Right lobe of liver (tissue), 6 donors: ENCODE measurements around the gene UQCRHL. TPM values are rescaled to one million over a fixed set of nuclear protein-coding genes. Genes with fewer than 3 reads are reported as not detected.

Experiments used
- ATAC-seq, 4 donors: fragments of 200-7000 bp; cut with Tn5 transposase; one replicate each; pipeline ENCODE4 v1.9.1; 2020; ENCODE audit warnings: mild to moderate bottlenecking in 4 of 4, moderate library complexity in 4 of 4
- DNase-seq, 3 donors: peaks; one replicate each; pipeline ENCODE4 v3.0.0-alpha.2; 2020
- H3K27ac ChIP-seq, 3 donors: fragments of 200-600 bp; one replicate each; pipeline ENCODE4 v1.8.0; 2022
- H3K27me3 ChIP-seq, 2 donors: fragments of 200-600 bp; one replicate each; pipeline ENCODE4 v1.8.0; 2022
- H3K36me3 ChIP-seq, 4 donors: fragments of 200-600 bp; sonication (generic) in 1 of 4; one replicate each; pipeline versions ENCODE4 v1.5.1 to v1.8.0; 2017 to 2022; ENCODE audit warnings: control low read depth in 1 of 4
- H3K4me1 ChIP-seq, 4 donors: fragments of 200-600 bp; sonication (generic) in 1 of 4; one replicate each; pipeline versions ENCODE4 v1.5.1 to v1.8.0; 2017 to 2022; ENCODE audit warnings: control low read depth in 1 of 4
- H3K4me3 ChIP-seq, 3 donors: fragments of 200-600 bp; one replicate each; pipeline ENCODE4 v1.8.0; 2022
- H3K9me3 ChIP-seq, 4 donors: fragments of 200-600 bp; sonication (generic) in 1 of 4; one replicate each; pipeline versions ENCODE4 v1.5.1 to v1.8.0; 2017 to 2022; ENCODE audit warnings: control low read depth in 1 of 4
- POLR2A ChIP-seq: fragments of 450-650 bp; IDR thresholded peaks from one replicate; pipeline ENCODE4 v1.6.1; 2017; ENCODE audit warnings: antibody characterized with exemption, mild to moderate bottlenecking
- WGBS: methylation state at CpG from one replicate; pipeline ENCODE4 v1.1.6; 2018; ENCODE audit warnings: low coverage, low lambda C conversion rate; ENCODE audit not compliant: insufficient coverage; ENCODE audit errors: missing lambda C conversion rate; 5-methylcytosine and 5-hydroxymethylcytosine counted together
- intact Hi-C, 2 donors: fragments of 100-400 bp; cut with DNase I; formaldehyde crosslinking; loops; one replicate each; pipeline versions ENCODE4 v1.11.2 to v1.14.1; 2022
- total RNA-seq, 6 experiments: library from RNA; depleted of rRNA in 2 of 6; stranded (reverse); fragments of >200 nt in 2 of 6; fragmentation: NEBNext Ultra II Directional in 3 of 6; extraction: Animal tissue kit (Norgen Biotek cat#: 25700) in 3 of 6; gene quantifications; one replicate each; pipeline versions ENCODE4 v1.1.0 to v1.2.4, GENCODE V29; 2016 to 2023
- TF ChIP-seq, protein P1 (sequence below), 4 donors: fragments of 200-600 bp in 3 of 4; fragments of 450-650 bp in 1 of 4; IDR thresholded peaks; one replicate each; pipeline versions ENCODE4 v1.5.1 to v1.8.0; 2016 to 2022; ENCODE audit warnings: antibody characterized with exemption in 4 of 4, mild to moderate bottlenecking in 2 of 4
- donor health status: DM: no; HTN: yes; CAD: no.
- donor health status: DM: no; HTN: no; CAD: no.
- donor health status: DM: no; HTN: no; CAD: no.
- donor health status: DM: no; HTN: yes; CAD: no.
- donor health status: DM: no; HTN: yes; CAD: no.

The UQCRHL gene
- total RNA-seq, 6 experiments from 2014 or later = 0.42 to 1.1 (median 0.51) TPM

DNA sequence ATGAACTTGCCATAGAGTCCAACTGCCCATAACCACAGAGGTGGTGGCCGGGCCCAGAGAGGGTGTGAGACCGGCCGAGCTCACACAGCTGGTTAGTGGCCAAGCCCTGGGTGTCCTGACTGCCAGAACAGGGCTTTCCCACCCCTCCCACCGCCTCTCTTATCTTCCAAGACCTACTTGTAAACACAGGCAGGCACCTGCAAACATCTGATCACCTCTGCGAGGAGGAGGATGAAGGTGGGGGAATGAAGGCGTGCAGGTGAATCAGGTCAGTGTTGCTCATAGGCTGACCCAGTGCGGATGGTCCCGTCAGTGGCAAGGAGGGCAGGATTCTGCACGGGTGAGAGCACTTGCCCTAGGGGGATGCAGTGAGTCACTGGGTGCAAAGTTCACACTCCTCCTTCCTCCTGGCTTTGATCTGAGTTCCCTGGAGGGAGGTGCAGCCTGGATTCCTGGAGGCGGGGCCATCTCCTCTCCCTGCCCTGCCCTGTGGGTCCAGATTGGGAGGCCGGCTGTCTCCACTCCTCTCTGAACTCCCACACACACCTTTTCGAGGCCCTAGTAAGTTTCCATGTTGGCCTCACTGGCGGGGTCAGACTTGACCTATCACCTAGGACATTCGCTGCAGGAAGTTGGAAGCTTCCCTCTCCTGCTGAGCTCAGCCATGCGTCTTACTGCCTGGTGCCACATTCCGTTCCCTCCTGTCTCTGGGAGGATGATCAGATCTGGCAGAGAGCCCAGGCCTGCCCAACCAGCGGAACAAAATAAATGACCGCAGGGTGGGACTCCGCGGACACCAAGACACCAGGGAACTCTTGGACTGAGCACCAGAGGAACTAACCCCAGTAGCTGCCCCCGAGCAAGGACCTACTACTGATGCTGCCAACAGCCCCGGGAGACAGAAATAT, 7.3 kb downstream of the UQCRHL start:
- 18% methylated on average over 9 of the region's 22 CpGs for WGBS
- intact Hi-C loops = no loop called here

DNA sequence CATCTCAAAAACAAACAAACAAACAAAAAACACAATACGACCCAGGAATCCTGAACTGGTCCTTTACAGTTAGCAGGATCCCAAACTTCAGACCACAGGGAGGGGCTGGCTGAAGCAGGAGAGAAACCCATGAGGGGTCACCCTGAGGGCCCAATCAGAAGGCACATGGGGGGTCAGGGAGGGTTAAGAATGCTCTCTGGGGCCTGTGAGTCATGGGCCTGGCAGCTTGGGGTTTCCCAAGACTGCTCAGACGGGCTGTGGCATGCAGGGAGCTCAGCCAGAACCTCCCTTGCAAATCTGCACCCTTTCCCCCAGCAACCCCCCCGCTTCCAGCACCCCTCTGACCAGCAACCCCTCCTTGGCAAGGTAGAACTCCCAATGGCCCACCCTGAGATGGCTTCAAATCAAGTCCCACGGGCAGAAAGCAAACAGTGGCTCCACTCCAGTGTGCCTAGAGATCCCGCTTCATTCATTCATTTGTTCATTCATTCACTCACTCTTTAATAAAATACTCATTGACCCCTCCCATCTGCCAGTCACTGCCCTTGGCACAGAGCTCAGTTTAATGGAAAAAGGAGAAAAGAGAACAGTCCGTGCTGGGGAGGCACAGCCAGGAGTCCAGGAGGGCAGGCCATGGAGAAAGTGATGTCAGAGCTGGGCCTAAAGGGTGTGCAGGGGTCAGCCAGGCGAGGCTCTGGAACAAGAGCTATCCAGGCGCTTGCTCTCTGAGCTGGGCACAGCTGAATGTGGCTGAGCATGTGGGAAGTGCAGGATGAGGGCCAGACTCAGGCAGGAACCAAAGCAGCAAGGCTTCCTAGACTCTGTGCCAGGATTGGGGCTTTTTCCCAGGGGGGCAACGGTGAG, 8.2 kb downstream of the UQCRHL start:
- intact Hi-C loops = no loop called here
- H3K36me3 ChIP-seq = no peaks in the 10 kb centered on the region
- DNase-seq = peak; percentile 70 to 94 (median 92)
- peak overlapping the region in 1 of 3 donors; percentile 37 for H3K4me3 ChIP-seq
- 23% methylated on average over 7 of the region's 9 CpGs for whole genome bisulfite sequencing
- H3K27ac ChIP-seq = peak overlapping the region; percentile 59 to 88 (median 62)
- H3K9me3 ChIP-seq = no peaks in the 10 kb centered on the region
- peak; percentile 58 for TF ChIP-seq POLR2A
- TF ChIP-seq, protein P1, sequence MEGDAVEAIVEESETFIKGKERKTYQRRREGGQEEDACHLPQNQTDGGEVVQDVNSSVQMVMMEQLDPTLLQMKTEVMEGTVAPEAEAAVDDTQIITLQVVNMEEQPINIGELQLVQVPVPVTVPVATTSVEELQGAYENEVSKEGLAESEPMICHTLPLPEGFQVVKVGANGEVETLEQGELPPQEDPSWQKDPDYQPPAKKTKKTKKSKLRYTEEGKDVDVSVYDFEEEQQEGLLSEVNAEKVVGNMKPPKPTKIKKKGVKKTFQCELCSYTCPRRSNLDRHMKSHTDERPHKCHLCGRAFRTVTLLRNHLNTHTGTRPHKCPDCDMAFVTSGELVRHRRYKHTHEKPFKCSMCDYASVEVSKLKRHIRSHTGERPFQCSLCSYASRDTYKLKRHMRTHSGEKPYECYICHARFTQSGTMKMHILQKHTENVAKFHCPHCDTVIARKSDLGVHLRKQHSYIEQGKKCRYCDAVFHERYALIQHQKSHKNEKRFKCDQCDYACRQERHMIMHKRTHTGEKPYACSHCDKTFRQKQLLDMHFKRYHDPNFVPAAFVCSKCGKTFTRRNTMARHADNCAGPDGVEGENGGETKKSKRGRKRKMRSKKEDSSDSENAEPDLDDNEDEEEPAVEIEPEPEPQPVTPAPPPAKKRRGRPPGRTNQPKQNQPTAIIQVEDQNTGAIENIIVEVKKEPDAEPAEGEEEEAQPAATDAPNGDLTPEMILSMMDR (IDR thresholded peaks at IDR 0.05) = no peak
- peak; percentile 75 to 87 (median 86) for ATAC-seq
- H3K27me3 ChIP-seq = no peaks in the 10 kb centered on the region
- peaks cover 0 to 39% (median 5%) of the 10 kb centered on the region in 4 donors for H3K4me1 ChIP-seq

More for the DNA sequence above, 7.3 kb downstream of the UQCRHL start:
- no peaks in the 10 kb centered on the region for H3K9me3 ChIP-seq
- H3K4me1 ChIP-seq = peaks cover 0 to 39% (median 5%) of the 10 kb centered on the region in 4 donors
- H3K36me3 ChIP-seq = no peaks in the 10 kb centered on the region
- TF ChIP-seq, protein P1 (IDR thresholded peaks at IDR 0.05) = no peak
- TF ChIP-seq POLR2A = peak; percentile 14
- peak overlapping the region; percentile 59 to 88 (median 62) for H3K27ac ChIP-seq
- ATAC-seq (peak; percentile 76 to 83 (median 77)), DNase-seq (peak; percentile 78 to 86 (median 85))
- H3K27me3 ChIP-seq = no peaks in the 10 kb centered on the region
- peak overlapping the region in 1 of 3 donors; percentile 37 for H3K4me3 ChIP-seq

DNA sequence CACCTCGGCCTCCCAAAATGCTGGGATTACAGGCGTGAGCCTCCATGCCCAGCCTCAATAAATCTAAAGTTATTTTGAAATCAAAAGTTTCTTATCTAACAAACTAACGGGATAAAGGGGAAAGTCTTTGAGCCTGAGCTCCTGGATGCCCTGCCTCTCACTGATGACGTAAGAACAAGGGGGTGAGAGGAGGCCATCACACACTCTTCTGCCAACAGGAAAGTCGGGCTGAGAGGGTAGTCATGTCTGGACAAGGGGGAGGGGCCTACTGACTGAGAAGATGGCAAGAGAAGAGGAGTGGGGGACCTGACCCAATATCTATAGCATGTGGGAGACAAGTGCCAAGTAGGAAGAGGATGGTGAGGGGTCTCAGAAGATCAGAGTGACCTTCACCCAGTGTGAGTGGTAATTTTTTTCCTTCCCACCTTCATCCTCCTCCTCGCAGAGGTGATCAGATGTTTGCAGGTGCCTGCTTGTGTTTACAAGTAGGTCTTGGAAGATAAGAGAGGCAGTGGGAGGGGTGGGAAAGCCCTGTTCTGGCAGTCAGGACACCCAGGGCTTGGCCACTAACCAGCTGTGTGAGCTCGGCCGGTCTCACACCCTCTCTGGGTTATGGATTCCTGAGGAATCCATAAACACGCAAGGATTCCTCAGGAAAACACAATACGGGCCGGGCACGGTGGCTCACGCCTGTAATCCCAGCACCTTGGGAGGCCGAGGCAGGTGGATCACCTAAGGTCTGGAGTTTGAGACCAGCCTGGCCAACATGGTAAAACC, 9.6 kb downstream of the UQCRHL start:
- no peaks in the 10 kb centered on the region for H3K9me3 ChIP-seq
- ATAC-seq = peak in 1 of 4 donors; percentile 13
- intact Hi-C loops = no loop called here
- TF ChIP-seq POLR2A = no peak
- no peak overlapping the region for H3K4me3 ChIP-seq
- no peak for DNase-seq
- H3K27ac ChIP-seq = peak overlapping the region in 1 of 3 donors; percentile 33
- H3K27me3 ChIP-seq = no peaks in the 10 kb centered on the region
- 64% methylated on average over 7 of the region's 14 CpGs for WGBS
- no peaks in the 10 kb centered on the region for H3K36me3 ChIP-seq
- H3K4me1 ChIP-seq = peaks cover 0 to 39% (median 5%) of the 10 kb centered on the region in 4 donors

DNA sequence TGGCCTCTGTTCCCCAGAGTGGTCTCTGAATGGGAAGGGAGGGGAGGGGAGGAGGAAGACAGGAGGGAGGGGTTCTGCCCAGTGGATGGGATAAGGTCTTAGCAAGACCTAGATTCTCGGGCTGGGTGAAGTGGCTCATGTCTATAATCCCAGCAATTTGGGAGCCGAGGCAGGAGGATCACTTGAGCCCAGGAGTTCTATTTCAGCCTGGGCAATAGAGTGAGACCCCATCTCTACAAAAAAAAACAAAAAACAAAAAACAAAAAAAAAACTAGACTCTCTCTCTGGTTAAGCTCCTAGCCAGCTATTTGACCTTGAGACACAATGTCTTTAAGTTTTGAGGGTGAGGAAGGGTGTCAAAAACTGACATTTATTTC, 11.4 kb downstream of the UQCRHL start:
- Histone ChIP-seq H3K4me3 (no peak overlapping the region), H3K36me3 (no peaks in the 10 kb centered on the region), H3K9me3 (no peaks in the 10 kb centered on the region), H3K27me3 (no peaks in the 10 kb centered on the region), H3K27ac (peak overlapping the region in 1 of 3 donors; percentile 18), H3K4me1 (peaks cover 0 to 39% (median 5%) of the 10 kb centered on the region in 4 donors)
- no peak for ATAC-seq
- intact Hi-C loops = no loop called here
- no peak for DNase-seq
- TF ChIP-seq, protein P1 (IDR thresholded peaks at IDR 0.05) = no peak
- TF ChIP-seq POLR2A = no peak
- 90% methylated on average over 2 of the region's 2 CpGs for WGBS
